Neural progenitor cell (in vitro differentiated cells): ENCODE results near the gene ALDH1L1.

ENCODE experiments used
- CTCF ChIP-seq: fragments of 200-600 bp; sonication (generic); IDR thresholded peaks from 2 replicates; pipeline ENCODE4 v1.5.1; 2017; ENCODE audit warnings: antibody characterized with exemption, mild to moderate bottlenecking
- EZH2 ChIP-seq: fragments of 200-600 bp; sonication (generic); IDR thresholded peaks from 2 replicates; pipeline ENCODE4 v1.6.1; 2017; ENCODE audit warnings: antibody characterized with exemption, mild to moderate bottlenecking, moderate library complexity

GRCh38 chr3:126083511-126083912, 96.9 kb downstream of the ALDH1L1 start:
- TF ChIP-seq CTCF = no peak
- no peak for TF ChIP-seq EZH2
